ENCODE data around the gene NUP93.

DNA sequence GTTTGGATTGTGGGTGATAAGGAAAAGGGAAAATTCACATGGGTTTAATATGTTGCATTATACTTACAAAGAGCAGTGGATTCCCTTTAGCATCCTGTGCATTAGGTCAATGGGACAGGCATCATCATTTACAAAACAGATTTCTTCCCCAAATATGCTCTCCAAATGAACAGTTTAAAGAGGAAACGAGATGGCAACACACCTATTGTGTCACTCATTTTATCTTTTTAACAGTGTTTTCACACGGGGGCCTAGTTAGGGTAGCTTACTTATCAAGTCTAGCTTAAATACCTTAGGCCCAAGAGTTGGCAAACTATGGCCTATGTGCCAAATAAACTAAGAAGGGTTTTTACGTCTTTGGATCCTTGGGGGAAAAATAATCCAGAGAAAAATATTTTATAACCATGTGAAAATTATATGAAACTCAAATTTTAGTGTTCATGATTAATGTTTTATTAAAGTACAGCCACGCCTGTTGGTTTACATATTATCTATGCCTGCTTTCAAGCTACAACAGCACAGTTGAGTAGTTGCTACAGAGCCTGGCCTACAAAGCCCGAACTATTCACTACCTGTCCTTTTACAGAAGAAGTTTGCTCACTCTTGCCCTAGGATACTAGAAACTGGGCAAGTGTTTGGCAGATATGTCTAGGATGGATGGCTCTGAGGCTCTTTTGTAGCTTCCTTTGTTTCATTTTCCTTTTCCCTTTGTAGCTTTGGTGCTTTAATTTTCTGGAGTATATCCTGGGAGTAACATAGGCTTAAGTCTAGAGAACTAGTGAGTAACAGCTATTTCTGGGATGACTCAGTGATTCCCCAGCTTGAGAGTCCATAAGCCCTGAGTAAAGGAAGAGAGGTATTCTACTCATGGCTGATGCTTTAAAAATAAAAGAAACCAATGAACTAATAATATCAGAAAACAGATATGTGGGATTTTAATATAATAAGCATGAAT, 12.4 kb downstream of the NUP93 start:
- TF ChIP-seq, protein P1, sequence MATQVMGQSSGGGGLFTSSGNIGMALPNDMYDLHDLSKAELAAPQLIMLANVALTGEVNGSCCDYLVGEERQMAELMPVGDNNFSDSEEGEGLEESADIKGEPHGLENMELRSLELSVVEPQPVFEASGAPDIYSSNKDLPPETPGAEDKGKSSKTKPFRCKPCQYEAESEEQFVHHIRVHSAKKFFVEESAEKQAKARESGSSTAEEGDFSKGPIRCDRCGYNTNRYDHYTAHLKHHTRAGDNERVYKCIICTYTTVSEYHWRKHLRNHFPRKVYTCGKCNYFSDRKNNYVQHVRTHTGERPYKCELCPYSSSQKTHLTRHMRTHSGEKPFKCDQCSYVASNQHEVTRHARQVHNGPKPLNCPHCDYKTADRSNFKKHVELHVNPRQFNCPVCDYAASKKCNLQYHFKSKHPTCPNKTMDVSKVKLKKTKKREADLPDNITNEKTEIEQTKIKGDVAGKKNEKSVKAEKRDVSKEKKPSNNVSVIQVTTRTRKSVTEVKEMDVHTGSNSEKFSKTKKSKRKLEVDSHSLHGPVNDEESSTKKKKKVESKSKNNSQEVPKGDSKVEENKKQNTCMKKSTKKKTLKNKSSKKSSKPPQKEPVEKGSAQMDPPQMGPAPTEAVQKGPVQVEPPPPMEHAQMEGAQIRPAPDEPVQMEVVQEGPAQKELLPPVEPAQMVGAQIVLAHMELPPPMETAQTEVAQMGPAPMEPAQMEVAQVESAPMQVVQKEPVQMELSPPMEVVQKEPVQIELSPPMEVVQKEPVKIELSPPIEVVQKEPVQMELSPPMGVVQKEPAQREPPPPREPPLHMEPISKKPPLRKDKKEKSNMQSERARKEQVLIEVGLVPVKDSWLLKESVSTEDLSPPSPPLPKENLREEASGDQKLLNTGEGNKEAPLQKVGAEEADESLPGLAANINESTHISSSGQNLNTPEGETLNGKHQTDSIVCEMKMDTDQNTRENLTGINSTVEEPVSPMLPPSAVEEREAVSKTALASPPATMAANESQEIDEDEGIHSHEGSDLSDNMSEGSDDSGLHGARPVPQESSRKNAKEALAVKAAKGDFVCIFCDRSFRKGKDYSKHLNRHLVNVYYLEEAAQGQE (IDR thresholded peaks at IDR 0.05; ENCODE audit: low read depth): no peak
- no peak for TF ChIP-seq TCF7L2 (IDR thresholded peaks at IDR 0.05; ENCODE audit: borderline replicate concordance, extremely low read depth, insufficient read depth, insufficient read length)

Measured in HCT116 (cell line).